ENCODE data around the gene ARL6IP4.

Gene ARL6IP4

GRCh38 chr12:122991623-122992275, 11.3 kb downstream of the ARL6IP4 start:
- DNase-seq: no peak

- no peak for DNase-seq
Measured at GRCh38 chr12:122992386-122992785, 11.9 kb downstream of the ARL6IP4 start.

- no peak for DNase-seq
Measured at GRCh38 chr12:122994140-122994675, 13.7 kb downstream of the ARL6IP4 start.

GRCh38 chr12:122994781-122995502, 14.5 kb downstream of the ARL6IP4 start:
- DNase-seq: no peak

GRCh38 chr12:122995503-122996187, 15.2 kb downstream of the ARL6IP4 start:
- no peak for DNase-seq

- no peak for DNase-seq
Measured at GRCh38 chr12:122996188-122996601, 15.7 kb downstream of the ARL6IP4 start.

- DNase-seq: no peak
Measured at GRCh38 chr12:122996621-122997342, 16.3 kb downstream of the ARL6IP4 start.

- DNase-seq: no peak
Measured at GRCh38 chr12:122997343-122998250, 17.1 kb downstream of the ARL6IP4 start.

- no peak for DNase-seq
Measured at GRCh38 chr12:122998316-122998715, 17.8 kb downstream of the ARL6IP4 start.

GRCh38 chr12:122999196-122999946, 18.9 kb downstream of the ARL6IP4 start:
- DNase-seq: no peak

- DNase-seq: no peak
Measured at GRCh38 chr12:122999986-123000420, 19.5 kb downstream of the ARL6IP4 start.

- no peak for DNase-seq
Measured at GRCh38 chr12:123000578-123000977, 20.1 kb downstream of the ARL6IP4 start.

GRCh38 chr12:123001464-123001863, 21.0 kb downstream of the ARL6IP4 start:
- DNase-seq: no peak

- no peak for DNase-seq
Measured at GRCh38 chr12:123003257-123003656, 22.8 kb downstream of the ARL6IP4 start.

GRCh38 chr12:123004287-123004686, 23.8 kb downstream of the ARL6IP4 start:
- DNase-seq: no peak

GRCh38 chr12:123005081-123005626, 24.7 kb downstream of the ARL6IP4 start:
- DNase-seq: no peak

- no peak for DNase-seq
Measured at GRCh38 chr12:123006977-123007376, 26.5 kb downstream of the ARL6IP4 start.

- no peak for DNase-seq
Measured at GRCh38 chr12:123010110-123010509, 29.6 kb downstream of the ARL6IP4 start.

- DNase-seq: no peak
Measured at GRCh38 chr12:123010681-123011080, 30.2 kb downstream of the ARL6IP4 start.

- no peak for DNase-seq
Measured at GRCh38 chr12:123011701-123012100, 31.2 kb downstream of the ARL6IP4 start.

All from NK-92 treated with Interleukin-12 subunit alpha and Interleukin-12 subunit beta, amount 100 ng/mL, for 24 hours (cell line).